Keratinocyte (primary cell): ENCODE data around the gene AFF2. TPM values are rescaled to one million over a fixed set of nuclear protein-coding genes. Genes with fewer than 3 reads are reported as not detected.

Source experiments
- DNase-seq: peaks from one replicate; pipeline ENCODE4 v3.0.0-alpha.2; 2011; ENCODE audit warnings: low read depth, missing footprints, low spot score
- FAIRE-seq: peaks from 2 replicates; lab custom pipeline; 2011; peaks lifted over from hg19 to GRCh38; lab: Jason Lieb, UNC
- H2AFZ ChIP-seq: 2 replicates; pipeline ENCODE4 v1.6.0; 2012; ENCODE audit warnings: low read length, control low read depth, inconsistent platforms; ENCODE audit not compliant: control insufficient read depth
- H3K27ac ChIP-seq: 2 replicates; pipeline ENCODE4 v1.5.1; 2011; ENCODE audit warnings: low read length; ENCODE audit not compliant: control insufficient read depth, insufficient read depth
- H3K27me3 ChIP-seq: 3 replicates; pipeline ENCODE4 v1.6.0; 2011; ENCODE audit warnings: low read length; ENCODE audit not compliant: control insufficient read depth, insufficient read depth; ENCODE audit errors: extremely low read depth
- H3K36me3 ChIP-seq, 2 experiments: 2 replicates in 1 of 2; 3 replicates in 1 of 2; pipeline ENCODE4 v1.5.1; 2011; ENCODE audit warnings: low read length in 2 of 2, mild to moderate bottlenecking in 1 of 2; ENCODE audit not compliant: control insufficient read depth in 2 of 2, insufficient read depth in 2 of 2; ENCODE audit errors: extremely low read depth in 1 of 2
- H3K4me1 ChIP-seq: 3 replicates; pipeline ENCODE4 v1.5.1; 2011; ENCODE audit warnings: low read length; ENCODE audit not compliant: control insufficient read depth, insufficient read depth; ENCODE audit errors: extremely low read depth
- H3K4me2 ChIP-seq: 3 replicates; pipeline ENCODE4 v1.6.0; 2011; ENCODE audit warnings: low read depth, low read length; ENCODE audit not compliant: control insufficient read depth, insufficient read depth; ENCODE audit errors: extremely low read depth
- H3K4me3 ChIP-seq, 3 experiments: fragments of 200-600 bp in 1 of 3; sonication (generic) in 1 of 3; 2 replicates in 2 of 3; 3 replicates in 1 of 3; pipeline ENCODE4 v1.5.1; 2011 to 2016; ENCODE audit warnings: low read length in 3 of 3, mild to moderate bottlenecking in 3 of 3, control low read depth in 2 of 3, inconsistent platforms in 1 of 3, low read depth in 1 of 3, mixed read lengths in 1 of 3, mixed run types in 1 of 3, moderate library complexity in 1 of 3; ENCODE audit not compliant: control insufficient read depth in 2 of 3, insufficient read depth in 2 of 3; ENCODE audit errors: extremely low read depth in 1 of 3
- H3K79me2 ChIP-seq: 2 replicates; pipeline ENCODE4 v1.6.0; 2012; ENCODE audit warnings: low read length; ENCODE audit not compliant: control insufficient read depth, insufficient read depth
- H3K9ac ChIP-seq: 3 replicates; pipeline ENCODE4 v1.6.0; 2011; ENCODE audit warnings: low read length; ENCODE audit not compliant: control insufficient read depth, insufficient read depth; ENCODE audit errors: extremely low read depth
- H3K9me1 ChIP-seq: 3 replicates; pipeline ENCODE4 v1.6.0; 2011; ENCODE audit warnings: low read length; ENCODE audit not compliant: control insufficient read depth, insufficient read depth; ENCODE audit errors: extremely low read depth
- H3K9me3 ChIP-seq: 2 replicates; pipeline ENCODE4 v1.5.1; 2012; ENCODE audit warnings: low read depth, low read length; ENCODE audit not compliant: control insufficient read depth
- H4K20me1 ChIP-seq: 3 replicates; pipeline ENCODE4 v1.6.0; 2011; ENCODE audit warnings: low read length; ENCODE audit not compliant: control insufficient read depth, insufficient read depth; ENCODE audit errors: extremely low read depth
- CTCF ChIP-seq, 3 experiments: IDR thresholded peaks in 1 of 3; conservative IDR thresholded peaks in 1 of 3; optimal IDR thresholded peaks in 1 of 3; 2 replicates in 2 of 3; 3 replicates in 1 of 3; pipeline versions ENCODE3 to v1.5.1; 2011; ENCODE audit warnings: low read length in 3 of 3, mild to moderate bottlenecking in 3 of 3, moderate library complexity in 2 of 3, control low read depth in 1 of 3, inconsistent platforms in 1 of 3; ENCODE audit not compliant: insufficient read depth in 2 of 3; ENCODE audit errors: extremely low read depth in 1 of 3
- EZH2 ChIP-seq: IDR thresholded peaks from one replicate; pipeline ENCODE4 v1.6.1; 2012; ENCODE audit warnings: inconsistent platforms, mild to moderate bottlenecking, low read length, moderate library complexity
- dilution Hi-C: fragments of 300-500 bp; cut with MboI; formaldehyde crosslinking; loops from one replicate; pipeline ENCODE4 v1.7.0; 2020; ENCODE audit warnings: low sequenced_read_pairs; ENCODE audit not compliant: extremely low pct_ligation_motif_present
- polyA plus RNA-seq, 5 experiments: library from polyadenylated mRNA; depleted of rRNA in 3 of 5; stranded (reverse) in 3 of 5; stranded (forward) in 1 of 5; unstranded in 1 of 5; fragments of >200 nt; gene quantifications; 1 replicate in 1 of 5; 2 replicates in 3 of 5; 3 replicates in 1 of 5; pipeline versions ENCODE4 v1.2.1 to v1.2.3, GENCODE V29; 2011 to 2012; ENCODE audit warnings: missing spikeins in 2 of 5, low read depth in 1 of 5, low replicate concordance in 1 of 5

AFF2 gene
- polyA plus RNA-seq, 1 donor (not counting 4 experiments of a cell fraction or from before 2014, with no cell fraction given), result 0.01 TPM

- FAIRE-seq, result no peak
- no peaks in the 10 kb centered on the region for H3K79me2 ChIP-seq
- H3K36me3 ChIP-seq, result no peaks in the 10 kb centered on the region
- H4K20me1 ChIP-seq, result no peaks in the 10 kb centered on the region
- peaks cover 2% of the 10 kb centered on the region for H3K9me1 ChIP-seq
- H3K27me3 ChIP-seq, result no peaks in the 10 kb centered on the region
- peak; percentile 15 for DNase-seq
- peaks cover 5% of the 10 kb centered on the region for H3K4me1 ChIP-seq
- no peak overlapping the region for H3K9ac ChIP-seq
- H3K27ac ChIP-seq, result no peak overlapping the region
- H3K9me3 ChIP-seq, result no peaks in the 10 kb centered on the region
- no peak overlapping the region for H2AFZ ChIP-seq
- dilution Hi-C loops, result no loop called here
- TF ChIP-seq EZH2 (no peak), CTCF (optimal IDR thresholded peaks at IDR 0.05 in 1 of 3, IDR thresholded peaks at IDR 0.05 in 1 of 3, conservative IDR thresholded peaks at IDR 0.05 in 1 of 3; ENCODE audit: extremely low read depth in 1 of 3, insufficient read depth in 2 of 3, low read length in 3 of 3) (no peak)
- H3K4me3 ChIP-seq, result no peak overlapping the region
- H3K4me2 ChIP-seq, result no peak overlapping the region
These were observed 429.3 kb downstream of the AFF2 start for GRCh38 chrX:148929686-148930085.

- TF ChIP-seq CTCF (optimal IDR thresholded peaks at IDR 0.05 in 1 of 3, IDR thresholded peaks at IDR 0.05 in 1 of 3, conservative IDR thresholded peaks at IDR 0.05 in 1 of 3; ENCODE audit: extremely low read depth in 1 of 3, insufficient read depth in 2 of 3, low read length in 3 of 3), result no peak
- H3K79me2 ChIP-seq, result no peaks in the 10 kb centered on the region
- dilution Hi-C loops, result no loop called here
- no peak overlapping the region for H3K27ac ChIP-seq
- H3K27me3 ChIP-seq, result no peaks in the 10 kb centered on the region
- H3K4me2 ChIP-seq, result no peak overlapping the region
- no peaks in the 10 kb centered on the region for H4K20me1 ChIP-seq
- H2AFZ ChIP-seq, result no peak overlapping the region
- H3K9me1 ChIP-seq, result peaks cover 2% of the 10 kb centered on the region
- H3K9ac ChIP-seq, result no peak overlapping the region
- H3K9me3 ChIP-seq, result no peaks in the 10 kb centered on the region
- no peak overlapping the region for H3K4me3 ChIP-seq
- H3K4me1 ChIP-seq, result peaks cover 5% of the 10 kb centered on the region
- H3K36me3 ChIP-seq, result no peaks in the 10 kb centered on the region
- DNase-seq, result no peak
- no peak for FAIRE-seq
These were observed 429.9 kb downstream of the AFF2 start for GRCh38 chrX:148930206-148930729.
